A673 (cell line): ENCODE measurements around the gene PTER.

ENCODE experiments used
- EZH2 ChIP-seq: fragments of 200-600 bp; sonication (generic); IDR thresholded peaks from 2 replicates; pipeline ENCODE4 v1.6.1; 2017; ENCODE audit warnings: borderline replicate concordance, low read depth, mild to moderate bottlenecking, mixed read lengths, antibody characterized with exemption, low read length; ENCODE audit not compliant: poor library complexity, severe bottlenecking
- TF ChIP-seq, protein P1 (sequence below): fragments of 300-800, 200-600 bp; sonication (generic); conservative IDR thresholded peaks from 2 replicates; pipeline ENCODE4 v1.5.1; 2017; ENCODE audit warnings: low read depth, mild to moderate bottlenecking, antibody characterized with exemption, low read length, moderate library complexity, mixed read lengths

DNA sequence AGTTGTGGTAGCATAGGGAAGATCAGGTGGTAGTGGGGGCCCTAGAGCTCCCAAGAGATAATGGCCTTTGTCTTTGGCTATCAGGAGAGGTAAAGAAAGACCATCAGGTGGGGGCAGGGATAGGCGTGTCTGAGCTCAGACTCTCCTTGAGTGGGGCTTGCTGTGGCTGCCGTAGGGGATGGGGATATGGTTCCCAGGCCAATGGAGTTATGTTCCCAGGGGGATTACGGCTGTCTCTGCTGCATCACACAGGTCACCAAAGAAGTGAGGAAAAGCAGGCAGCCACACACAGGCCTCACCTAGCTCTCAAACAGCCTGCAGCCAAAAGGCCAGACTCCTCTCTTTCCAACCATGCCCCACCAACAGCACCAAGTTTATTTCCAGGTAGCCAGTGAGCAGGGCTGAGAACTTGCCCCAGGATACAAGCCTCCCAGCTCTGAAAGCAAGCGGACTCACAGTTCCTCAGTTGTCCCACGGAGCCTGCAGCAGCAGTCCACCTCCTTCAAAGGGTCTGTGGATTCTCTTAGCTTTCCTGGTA, 122.5 kb downstream of the PTER start:
- TF ChIP-seq, protein P1, sequence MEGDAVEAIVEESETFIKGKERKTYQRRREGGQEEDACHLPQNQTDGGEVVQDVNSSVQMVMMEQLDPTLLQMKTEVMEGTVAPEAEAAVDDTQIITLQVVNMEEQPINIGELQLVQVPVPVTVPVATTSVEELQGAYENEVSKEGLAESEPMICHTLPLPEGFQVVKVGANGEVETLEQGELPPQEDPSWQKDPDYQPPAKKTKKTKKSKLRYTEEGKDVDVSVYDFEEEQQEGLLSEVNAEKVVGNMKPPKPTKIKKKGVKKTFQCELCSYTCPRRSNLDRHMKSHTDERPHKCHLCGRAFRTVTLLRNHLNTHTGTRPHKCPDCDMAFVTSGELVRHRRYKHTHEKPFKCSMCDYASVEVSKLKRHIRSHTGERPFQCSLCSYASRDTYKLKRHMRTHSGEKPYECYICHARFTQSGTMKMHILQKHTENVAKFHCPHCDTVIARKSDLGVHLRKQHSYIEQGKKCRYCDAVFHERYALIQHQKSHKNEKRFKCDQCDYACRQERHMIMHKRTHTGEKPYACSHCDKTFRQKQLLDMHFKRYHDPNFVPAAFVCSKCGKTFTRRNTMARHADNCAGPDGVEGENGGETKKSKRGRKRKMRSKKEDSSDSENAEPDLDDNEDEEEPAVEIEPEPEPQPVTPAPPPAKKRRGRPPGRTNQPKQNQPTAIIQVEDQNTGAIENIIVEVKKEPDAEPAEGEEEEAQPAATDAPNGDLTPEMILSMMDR: no peak
- TF ChIP-seq EZH2: no peak
